ENCODE measurements around the gene MAGI2. TPM values are rescaled to one million over a fixed set of nuclear protein-coding genes. Genes with fewer than 3 reads are reported as not detected.

The MAGI2 gene
- total RNA-seq, 2 experiments from 2014 or later: 0.03 to 0.17 TPM

- H3K4me2 ChIP-seq (ENCODE audit: low read length): no peak overlapping the region
- TF ChIP-seq CTCF (conservative IDR thresholded peaks at IDR 0.05; ENCODE audit: low read length) (no peak), EZH2phosphoT487 (IDR thresholded peaks at IDR 0.05; ENCODE audit: borderline replicate concordance, low read depth, low read length) (no peak)
- H2AFZ ChIP-seq (ENCODE audit: low read length): no peak overlapping the region
- no TSS peak for BruUV-seq (replicated peaks)
- POLR2A ChIA-PET: no interaction called here
- intact Hi-C loops (cut with micrococcal nuclease; ENCODE audit: unreplicated experiment): no loop called here
- no peaks in the 10 kb centered on the region for H3K9me3 ChIP-seq (ENCODE audit: low read length)
- H3K4me3 ChIP-seq (ENCODE audit: low read depth, low read length, poor library complexity, severe bottlenecking): no peak overlapping the region
- H3K27ac ChIP-seq (ENCODE audit: low read depth, low read length, poor library complexity, severe bottlenecking): no peak overlapping the region
- no peaks in the 10 kb centered on the region for H3K9me2 ChIP-seq (ENCODE audit: insufficient read depth, low read length)
- CTCF ChIA-PET (ENCODE audit: unreplicated experiment): no interaction called here
- H3K79me2 ChIP-seq (ENCODE audit: insufficient read depth, low read depth, low read length): no peaks in the 10 kb centered on the region
- no peaks in the 10 kb centered on the region for H3K4me1 ChIP-seq (ENCODE audit: insufficient read depth, low read length, poor library complexity, severe bottlenecking)
- no peaks in the 10 kb centered on the region for H4K20me1 ChIP-seq (ENCODE audit: insufficient read depth, low read length)
- DNase-seq (ENCODE audit: low spot score): no peak
- H3K36me3 ChIP-seq (ENCODE audit: insufficient read depth, low read length): no peaks in the 10 kb centered on the region
Measured at GRCh38 chr7:78165854-78166253, 1287.6 kb downstream of the MAGI2 start.

- Histone ChIP-seq H3K4me3 (ENCODE audit: low read depth, low read length, poor library complexity, severe bottlenecking) (no peak overlapping the region), H4K20me1 (ENCODE audit: insufficient read depth, low read length) (no peaks in the 10 kb centered on the region), H2AFZ (ENCODE audit: low read length) (no peak overlapping the region), H3K36me3 (ENCODE audit: insufficient read depth, low read length) (no peaks in the 10 kb centered on the region), H3K4me1 (ENCODE audit: insufficient read depth, low read length, poor library complexity, severe bottlenecking) (no peaks in the 10 kb centered on the region), H3K9me3 (ENCODE audit: low read length) (no peaks in the 10 kb centered on the region), H3K79me2 (ENCODE audit: insufficient read depth, low read depth, low read length) (no peaks in the 10 kb centered on the region), H3K9me2 (ENCODE audit: insufficient read depth, low read length) (no peaks in the 10 kb centered on the region), H3K27ac (ENCODE audit: low read depth, low read length, poor library complexity, severe bottlenecking) (no peak overlapping the region), H3K4me2 (ENCODE audit: low read length) (no peak overlapping the region)
- ChIA-PET POLR2A (no interaction called here), CTCF (ENCODE audit: unreplicated experiment) (no interaction called here)
- BruUV-seq (replicated peaks): no TSS peak
- intact Hi-C loops (cut with micrococcal nuclease; ENCODE audit: unreplicated experiment): no loop called here
- no peak for DNase-seq (ENCODE audit: low spot score)
- no peak for TF ChIP-seq EZH2phosphoT487 (IDR thresholded peaks at IDR 0.05; ENCODE audit: borderline replicate concordance, low read depth, low read length)
- TF ChIP-seq CTCF (conservative IDR thresholded peaks at IDR 0.05; ENCODE audit: low read length): no peak
Measured at GRCh38 chr7:78165454-78165853, 1288.0 kb downstream of the MAGI2 start.

- no peaks in the 10 kb centered on the region for H3K79me2 ChIP-seq (ENCODE audit: insufficient read depth, low read depth, low read length)
- ChIA-PET POLR2A (no interaction called here), CTCF (ENCODE audit: unreplicated experiment) (no interaction called here)
- H3K36me3 ChIP-seq (ENCODE audit: insufficient read depth, low read length): no peaks in the 10 kb centered on the region
- H3K9me2 ChIP-seq (ENCODE audit: insufficient read depth, low read length): no peaks in the 10 kb centered on the region
- no peak for DNase-seq (ENCODE audit: low spot score)
- no peak overlapping the region for H3K27ac ChIP-seq (ENCODE audit: low read depth, low read length, poor library complexity, severe bottlenecking)
- H3K9me3 ChIP-seq (ENCODE audit: low read length): no peaks in the 10 kb centered on the region
- H4K20me1 ChIP-seq (ENCODE audit: insufficient read depth, low read length): no peaks in the 10 kb centered on the region
- H3K4me1 ChIP-seq (ENCODE audit: insufficient read depth, low read length, poor library complexity, severe bottlenecking): no peaks in the 10 kb centered on the region
- no peak overlapping the region for H2AFZ ChIP-seq (ENCODE audit: low read length)
- intact Hi-C loops (cut with micrococcal nuclease; ENCODE audit: unreplicated experiment): no loop called here
- no TSS peak for BruUV-seq (replicated peaks)
- TF ChIP-seq CTCF (conservative IDR thresholded peaks at IDR 0.05; ENCODE audit: low read length) (no peak), EZH2phosphoT487 (IDR thresholded peaks at IDR 0.05; ENCODE audit: borderline replicate concordance, low read depth, low read length) (no peak)
- H3K4me2 ChIP-seq (ENCODE audit: low read length): no peak overlapping the region
- H3K4me3 ChIP-seq (ENCODE audit: low read depth, low read length, poor library complexity, severe bottlenecking): no peak overlapping the region
Measured at GRCh38 chr7:78164459-78164858, 1289.0 kb downstream of the MAGI2 start.
